GM18517 (cell line): ENCODE data around the gene TMEM164.

Experiments used
- ATAC-seq: cut with Tn5 transposase; IDR thresholded peaks from one replicate; pipeline ENCODE4 v1.9.1; 2021; ENCODE audit warnings: mild to moderate bottlenecking, moderate library complexity; ENCODE audit not compliant: unreplicated experiment

Gene TMEM164

GRCh38 chrX:110003167-110004156 is 548 bp downstream of the TMEM164 start:
- no peak for ATAC-seq

- no peak for ATAC-seq
These were observed 1.3 kb downstream of the TMEM164 start for GRCh38 chrX:110004215-110004614.

- no peak for ATAC-seq
These were observed 1.9 kb downstream of the TMEM164 start for GRCh38 chrX:110004731-110005369.

- no peak for ATAC-seq
These were observed 3.2 kb downstream of the TMEM164 start for GRCh38 chrX:110006161-110006560.

- ATAC-seq: no peak
These were observed 4.0 kb downstream of the TMEM164 start for GRCh38 chrX:110006821-110007375.

- no peak for ATAC-seq
These were observed 5.2 kb downstream of the TMEM164 start for GRCh38 chrX:110008011-110008635.

GRCh38 chrX:110012818-110013485 is 10.0 kb downstream of the TMEM164 start:
- no peak for ATAC-seq

GRCh38 chrX:110013968-110014367 is 11.1 kb downstream of the TMEM164 start:
- no peak for ATAC-seq

GRCh38 chrX:110015032-110015431 is 12.1 kb downstream of the TMEM164 start:
- ATAC-seq: no peak

- no peak for ATAC-seq
These were observed 13.0 kb downstream of the TMEM164 start for GRCh38 chrX:110015915-110016314.

GRCh38 chrX:110020536-110020935 is 17.6 kb downstream of the TMEM164 start:
- no peak for ATAC-seq

GRCh38 chrX:110021258-110022022 is 18.5 kb downstream of the TMEM164 start:
- no peak for ATAC-seq

GRCh38 chrX:110022599-110023448 is 19.9 kb downstream of the TMEM164 start:
- ATAC-seq: no peak

GRCh38 chrX:110025395-110025794 is 22.5 kb downstream of the TMEM164 start:
- ATAC-seq: no peak

GRCh38 chrX:110026099-110026844 is 23.4 kb downstream of the TMEM164 start:
- no peak for ATAC-seq

- ATAC-seq: no peak
These were observed 29.7 kb downstream of the TMEM164 start for GRCh38 chrX:110032534-110033147.

GRCh38 chrX:110034036-110034435 is 31.1 kb downstream of the TMEM164 start:
- no peak for ATAC-seq
